HG03354 (cell line): ENCODE results near the gene CFAP251.
"Not testable (repeated sequence)": the region's sequence is repeated elsewhere in the genome, so short reads cannot be mapped to it uniquely, and the experiment has no call there.

Experiments
- ATAC-seq: cut with Tn5 transposase; IDR thresholded peaks from one replicate; pipeline ENCODE4 v1.9.1; 2021; ENCODE audit warnings: mild to moderate bottlenecking; ENCODE audit not compliant: unreplicated experiment, poor library complexity, severe bottlenecking

The CFAP251 gene

DNA sequence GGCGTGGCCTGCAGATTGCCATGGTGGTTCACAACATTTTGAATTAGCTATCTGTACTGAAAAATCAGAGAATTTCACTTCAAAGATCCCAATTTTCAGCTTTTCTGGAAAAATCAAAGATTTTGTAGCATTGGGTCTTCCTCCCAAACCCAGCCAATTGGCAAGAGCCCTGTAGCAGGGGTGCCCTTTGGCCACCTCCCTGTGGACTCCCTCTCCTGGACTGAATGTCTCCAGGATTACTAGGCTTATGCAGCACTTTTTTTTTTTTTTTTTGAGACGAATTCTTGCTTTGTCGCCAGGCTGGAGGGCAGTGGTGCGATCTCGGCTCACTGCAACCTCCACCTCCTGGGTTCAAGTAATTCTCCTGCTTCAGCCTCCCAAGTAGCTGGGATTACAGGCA, 20.1 kb upstream of the CFAP251 start:
- ATAC-seq = no peak

DNA sequence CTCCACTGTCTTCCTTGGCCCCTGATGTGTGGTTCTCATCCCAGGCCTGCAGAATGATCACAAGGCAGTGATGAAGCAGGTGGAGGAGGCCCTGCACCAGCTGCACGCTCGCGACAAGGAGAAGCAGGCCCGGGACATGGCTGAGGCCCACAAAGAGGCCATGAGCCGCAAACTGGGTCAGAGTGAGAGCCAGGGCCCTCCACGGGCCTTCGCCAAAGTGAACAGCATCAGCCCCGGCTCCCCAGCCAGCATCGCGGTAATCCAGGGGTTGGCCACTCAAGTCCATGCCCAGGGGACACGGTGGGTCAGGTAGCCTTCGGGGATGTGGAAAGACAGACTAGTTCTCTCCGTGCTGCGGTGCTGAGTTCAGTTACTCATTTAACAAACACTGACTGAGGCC, 18.8 kb upstream of the CFAP251 start:
- ATAC-seq = no peak

DNA sequence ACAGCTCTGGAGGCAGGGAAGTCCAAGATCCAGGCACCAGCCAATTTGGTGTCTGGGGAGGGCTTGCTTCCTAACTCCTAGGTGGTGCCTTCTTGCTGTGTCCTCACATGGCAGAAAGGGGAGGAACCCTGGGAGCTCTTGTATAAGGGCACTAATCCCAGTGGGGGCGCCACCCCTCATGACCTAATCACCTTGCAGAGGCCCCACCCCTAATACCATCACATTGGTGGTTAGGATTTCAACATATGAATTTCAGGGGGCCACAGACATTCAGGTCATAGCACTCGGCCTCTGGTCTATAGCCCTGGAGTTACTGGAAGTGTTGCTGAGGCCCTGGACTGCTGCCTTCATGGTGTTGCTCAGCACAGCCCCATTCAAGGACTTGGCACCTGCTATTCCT, 15.2 kb upstream of the CFAP251 start:
- no peak for ATAC-seq

DNA sequence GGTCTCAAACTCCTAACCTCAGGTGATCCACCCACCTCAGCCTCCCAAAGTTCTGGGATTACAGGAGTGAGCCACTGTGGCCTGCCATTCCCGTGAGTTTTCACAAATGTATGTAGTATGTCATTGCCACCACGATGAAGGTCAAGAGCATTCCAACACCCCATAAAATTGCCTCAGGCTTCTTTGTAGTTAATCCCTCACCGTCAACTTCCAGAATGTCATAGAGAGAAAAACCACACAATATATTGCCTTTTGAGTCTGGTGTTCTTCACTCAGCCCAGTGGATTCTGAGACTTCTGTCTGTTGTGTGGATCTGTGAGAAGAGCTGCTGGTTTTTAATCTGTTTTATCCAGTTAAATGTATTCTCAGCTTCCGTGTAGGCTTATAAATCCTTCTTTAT, 12.6 kb upstream of the CFAP251 start:
- ATAC-seq = no peak

DNA sequence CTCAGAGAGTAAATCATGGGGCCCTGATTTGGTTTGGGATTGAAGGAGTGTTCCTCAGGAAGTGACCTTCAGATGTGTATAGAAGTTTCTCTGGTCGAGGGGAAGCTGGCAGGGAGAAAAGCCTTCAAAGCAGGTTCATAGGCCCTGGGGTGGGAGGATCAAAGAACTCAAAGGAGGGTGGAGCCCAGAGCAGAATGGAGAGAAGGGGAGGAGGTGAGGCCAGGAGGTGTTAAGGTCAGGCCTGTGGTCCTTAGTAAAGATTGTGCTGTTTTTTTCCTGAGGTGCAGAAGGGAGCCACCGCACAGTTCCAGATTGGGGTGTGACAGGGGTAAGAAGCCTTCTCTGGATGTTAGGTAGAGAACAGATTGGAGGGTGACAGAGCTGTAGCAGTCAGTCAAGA, 9.7 kb upstream of the CFAP251 start:
- ATAC-seq = no peak

DNA sequence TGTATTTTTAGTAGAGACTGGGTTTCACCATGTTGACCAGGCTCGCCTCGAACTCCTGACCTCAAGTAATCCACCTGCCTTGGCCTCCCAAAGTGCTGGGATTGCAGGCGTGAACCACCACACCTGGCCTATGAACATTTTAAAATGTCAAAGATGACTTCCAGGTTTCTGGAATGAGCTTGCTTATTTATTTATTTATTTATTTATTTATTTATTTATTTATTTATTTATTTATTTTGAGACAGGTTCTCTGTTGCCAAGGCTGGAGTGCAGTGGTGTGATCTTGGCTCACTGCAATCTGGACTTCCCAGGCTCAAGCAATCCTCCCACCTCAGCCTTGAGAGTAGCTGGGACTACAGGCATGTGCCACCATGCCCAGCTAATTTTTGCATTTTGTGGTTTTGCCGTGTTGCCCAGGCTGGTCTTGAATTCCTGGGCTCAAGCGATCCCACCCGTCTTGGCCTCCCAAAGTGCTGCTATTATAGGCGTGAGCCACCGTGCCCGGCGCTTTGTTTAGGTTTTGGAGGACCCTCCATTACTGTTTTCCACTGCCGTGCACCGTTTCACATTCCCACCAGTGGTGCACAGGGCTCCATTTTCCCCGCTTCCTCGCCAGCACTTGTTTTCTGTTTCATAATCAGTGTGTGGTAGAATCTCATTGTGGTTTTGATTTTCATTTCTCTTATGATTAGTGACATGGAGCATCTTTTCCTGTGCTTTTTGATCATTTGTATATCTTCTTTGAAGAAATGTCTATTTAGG, 6.4 kb upstream of the CFAP251 start:
- no peak for ATAC-seq

DNA sequence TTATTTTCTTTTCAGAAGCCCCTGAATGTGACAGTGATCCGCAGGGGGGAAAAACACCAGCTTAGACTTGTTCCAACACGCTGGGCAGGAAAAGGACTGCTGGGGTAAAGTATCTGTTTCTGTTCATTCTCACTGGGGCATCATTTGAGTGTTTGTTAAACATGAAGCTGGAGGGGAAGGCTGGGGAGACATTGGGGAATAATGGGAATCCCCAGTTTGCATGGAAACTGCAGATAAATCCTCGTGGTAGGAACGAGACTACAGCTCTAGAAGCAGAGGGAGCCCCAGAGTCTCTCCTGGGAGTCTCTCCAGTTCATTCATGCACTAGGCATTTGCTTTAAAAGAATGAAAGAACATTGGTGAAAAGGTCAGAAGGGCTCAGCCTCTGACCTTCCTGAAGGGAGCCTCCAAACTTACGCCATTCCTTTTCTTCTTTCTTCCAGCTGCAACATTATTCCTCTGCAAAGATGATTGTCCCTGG, 2.5 kb upstream of the CFAP251 start:
- ATAC-seq = no peak

DNA sequence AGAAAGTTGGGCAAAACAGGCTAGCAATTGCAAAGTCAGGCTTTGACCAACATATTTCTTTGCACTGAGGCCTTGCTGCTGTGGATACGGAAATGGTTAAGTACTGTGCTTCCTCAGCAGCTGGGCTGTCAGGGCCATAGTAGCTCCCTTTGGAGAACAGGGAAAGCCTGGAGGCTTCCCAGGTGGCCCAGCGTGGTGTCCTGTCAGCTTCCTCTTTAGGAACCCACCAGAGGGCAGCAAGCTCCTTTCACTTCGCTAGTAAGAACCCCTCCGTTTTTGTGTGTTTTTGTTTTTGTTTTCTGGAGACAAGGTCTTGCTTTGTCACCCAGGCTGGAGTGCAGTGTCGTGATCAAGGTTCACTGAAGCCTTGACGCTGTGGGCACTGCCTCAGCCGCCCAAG, 1.7 kb upstream of the CFAP251 start:
- no peak for ATAC-seq

DNA sequence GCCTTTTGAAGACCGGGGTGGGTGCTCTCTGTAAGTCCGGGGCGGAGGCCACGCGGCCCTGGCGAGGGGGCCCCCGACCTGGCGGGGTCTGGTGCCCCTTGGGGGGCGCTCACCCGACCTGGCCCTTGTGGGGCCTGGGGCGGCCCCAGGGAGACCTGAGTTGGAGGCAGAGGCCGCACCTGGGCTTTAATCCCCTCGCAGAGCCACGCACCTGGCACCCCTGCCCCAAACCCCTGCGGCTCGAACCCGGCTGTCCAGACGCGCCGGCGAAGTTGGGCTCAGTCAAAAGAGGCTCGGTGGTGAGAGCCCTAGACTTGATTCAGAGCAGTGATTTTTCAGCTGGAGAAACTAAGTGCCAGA, 267 bp downstream of the CFAP251 start:
- ATAC-seq = peak; percentile 39

DNA sequence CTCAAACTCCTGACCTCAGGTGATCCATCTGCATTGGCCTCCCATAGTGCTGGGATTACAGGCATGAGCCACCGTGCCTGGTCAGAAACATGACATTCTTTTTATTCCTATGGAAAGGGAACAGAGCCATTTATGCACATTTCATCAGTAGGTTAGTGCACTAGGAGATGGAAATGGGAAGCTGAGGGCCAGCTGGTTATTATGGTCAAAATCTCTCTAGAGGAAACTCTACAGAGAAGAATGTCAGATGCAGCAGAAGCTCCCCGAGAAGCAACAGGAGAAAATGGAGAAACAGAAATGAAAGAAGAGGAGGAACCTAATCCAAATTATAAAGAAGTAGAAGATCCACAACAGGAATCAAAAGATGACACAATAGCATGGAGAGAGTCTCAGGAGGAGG, 2.7 kb downstream of the CFAP251 start:
- ATAC-seq = no peak

DNA sequence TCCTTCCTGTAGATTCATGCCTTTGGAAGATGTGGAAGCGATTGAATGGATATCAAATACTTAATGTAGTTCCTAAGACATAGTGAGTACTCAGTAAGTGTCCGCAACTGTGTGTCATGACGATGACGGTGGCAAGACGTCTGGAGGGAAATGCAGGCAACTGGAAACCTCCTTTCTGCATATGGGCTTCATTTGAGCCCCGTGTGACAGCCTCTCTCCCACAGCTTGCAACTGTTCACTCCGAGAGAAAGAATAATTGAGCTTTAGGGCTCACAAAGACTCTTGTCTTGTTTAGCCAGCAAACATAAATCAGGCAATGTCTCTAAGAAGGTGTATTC, 6.9 kb downstream of the CFAP251 start:
- ATAC-seq = no peak

DNA sequence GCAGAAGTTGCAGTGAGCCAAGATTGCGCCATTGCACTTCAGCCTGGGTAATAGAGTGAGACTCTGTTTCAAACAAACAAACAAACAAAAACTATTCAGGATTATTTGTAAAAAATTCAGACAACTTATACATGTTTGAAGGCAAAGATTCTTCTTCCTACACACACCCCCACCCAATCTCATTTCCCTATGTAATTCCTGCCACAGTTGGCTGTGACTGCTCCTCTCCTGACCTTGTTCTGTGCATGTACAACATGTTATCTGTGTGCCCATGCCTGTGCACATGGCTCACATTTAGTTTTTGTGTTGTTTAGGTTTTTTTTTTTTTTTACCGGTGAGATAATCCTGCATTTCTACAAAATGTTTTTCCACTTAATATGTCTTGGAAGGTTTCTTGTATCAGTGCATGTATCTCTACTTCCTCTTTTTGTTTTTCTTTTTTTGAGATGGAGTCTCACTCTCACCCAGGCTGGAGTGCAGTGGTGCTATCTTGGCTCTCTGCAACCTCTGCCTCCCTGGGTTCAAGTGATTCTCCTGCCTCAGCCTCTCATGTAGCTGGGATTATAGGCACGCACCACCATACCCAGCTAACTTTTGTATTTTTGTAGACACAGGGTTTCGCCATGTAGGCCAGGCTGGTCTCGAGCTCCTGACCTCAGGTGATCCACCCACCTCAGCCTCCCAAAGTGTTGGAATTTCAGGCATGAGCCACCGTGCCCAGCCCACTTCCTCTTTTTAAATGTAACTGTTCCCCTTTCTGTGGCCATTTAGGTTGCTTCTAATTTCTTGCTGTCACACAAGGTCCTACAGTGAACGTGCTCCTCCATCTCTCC, 8.7 kb downstream of the CFAP251 start:
- no peak for ATAC-seq

DNA sequence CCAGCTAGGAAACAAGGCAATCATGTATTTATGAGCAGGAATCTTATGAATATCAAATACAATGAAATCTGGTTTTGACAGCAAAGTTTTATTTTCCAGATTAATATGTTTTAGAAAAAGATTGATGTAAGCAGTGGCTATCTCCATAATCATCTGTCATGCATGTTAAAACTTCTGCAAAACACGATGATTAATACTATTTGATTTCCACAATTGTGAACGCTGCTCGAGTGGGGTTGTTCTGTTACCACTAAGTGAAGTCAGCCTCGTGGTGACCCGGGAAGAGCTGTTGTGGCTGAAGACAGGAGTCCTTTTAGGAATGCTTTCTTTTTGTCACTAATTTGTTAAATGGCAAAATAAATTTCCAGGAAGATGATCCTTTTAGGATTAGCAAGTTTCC, 9.4 kb downstream of the CFAP251 start:
- ATAC-seq = no peak

DNA sequence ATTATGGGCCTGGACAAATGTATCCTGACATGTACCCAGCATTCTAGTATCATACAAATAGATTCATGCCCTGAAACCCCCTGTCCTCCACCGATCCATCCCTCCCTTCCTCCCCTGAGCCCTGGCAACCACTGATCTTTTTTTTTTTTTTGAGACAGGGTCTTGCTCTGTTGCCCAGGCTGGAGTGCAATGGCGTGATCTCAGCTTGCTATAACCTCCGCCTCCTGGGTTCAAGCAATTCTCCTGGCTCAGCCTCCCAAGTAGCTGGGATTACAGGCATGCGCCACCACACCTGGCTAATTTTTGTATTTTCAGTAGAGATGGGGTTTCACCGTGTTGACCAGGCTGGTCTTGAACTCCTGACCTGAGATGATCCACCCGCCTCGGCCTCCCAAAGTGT, 11.2 kb downstream of the CFAP251 start:
- ATAC-seq = not testable (repeated sequence)

DNA sequence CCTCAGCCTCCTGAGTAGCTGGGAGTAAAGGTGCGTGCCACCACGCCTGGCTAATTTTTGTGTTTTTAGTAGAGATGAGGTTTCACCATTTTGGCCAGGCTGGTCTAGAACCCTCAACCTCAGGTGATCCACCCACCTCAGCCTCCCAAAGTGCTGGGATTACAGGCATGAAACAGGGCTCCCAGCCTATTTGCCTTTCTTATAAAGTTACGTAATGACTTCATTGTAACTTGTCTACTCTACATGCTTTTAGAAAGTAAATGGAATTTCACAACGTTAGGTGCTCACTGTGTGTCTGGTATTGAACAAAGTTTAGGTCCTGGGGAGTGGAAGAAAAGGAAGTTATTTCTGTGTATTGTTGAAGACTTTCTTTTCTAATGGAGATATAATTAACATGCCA, 12.5 kb downstream of the CFAP251 start:
- ATAC-seq = no peak

DNA sequence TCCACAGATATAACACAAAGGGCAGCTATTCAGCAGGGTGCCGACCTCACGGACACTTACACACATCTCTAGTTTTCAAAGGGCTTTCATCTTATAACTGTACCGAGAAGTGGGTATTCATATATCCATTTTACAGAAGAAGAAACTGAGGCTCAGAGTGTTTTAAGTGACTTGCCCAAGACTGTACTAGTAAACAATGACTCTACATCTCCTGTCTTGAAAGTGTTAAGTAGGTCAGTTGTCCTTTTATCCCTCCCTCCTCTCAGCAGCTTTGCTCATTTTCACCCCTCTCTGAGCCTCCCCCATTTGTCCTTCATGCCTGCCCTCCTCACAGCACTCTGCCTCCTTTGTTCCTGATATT, 13.8 kb downstream of the CFAP251 start:
- no peak for ATAC-seq

DNA sequence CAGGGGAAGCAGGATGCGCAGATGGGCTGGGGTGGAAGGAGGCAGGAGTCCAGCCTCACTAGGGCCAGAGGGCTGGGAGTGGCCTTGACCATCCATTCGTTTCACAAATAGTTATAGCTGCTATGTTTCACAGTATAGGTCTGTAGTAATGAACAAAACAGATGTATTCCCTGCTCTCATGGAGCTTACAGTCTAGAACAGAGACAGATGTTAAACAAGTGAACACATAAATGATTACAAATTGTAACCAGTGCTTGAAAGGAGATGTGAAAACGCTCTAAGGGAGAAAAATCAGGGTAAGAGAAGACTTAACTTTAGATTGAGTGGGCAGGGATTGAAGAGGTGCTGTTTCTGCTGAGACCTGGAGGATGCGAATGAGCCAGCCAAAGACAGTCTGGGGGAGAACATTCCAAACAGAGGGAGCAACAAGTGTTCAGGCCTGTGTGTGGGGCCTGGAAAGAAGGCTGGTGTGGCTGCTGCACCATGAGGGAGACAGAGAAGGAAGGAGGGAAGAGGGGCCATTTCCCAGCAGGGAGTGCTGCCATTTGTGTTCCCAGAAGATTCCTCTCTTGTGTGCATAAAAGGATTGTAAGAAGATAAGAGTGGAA, 14.6 kb downstream of the CFAP251 start:
- ATAC-seq = no peak

DNA sequence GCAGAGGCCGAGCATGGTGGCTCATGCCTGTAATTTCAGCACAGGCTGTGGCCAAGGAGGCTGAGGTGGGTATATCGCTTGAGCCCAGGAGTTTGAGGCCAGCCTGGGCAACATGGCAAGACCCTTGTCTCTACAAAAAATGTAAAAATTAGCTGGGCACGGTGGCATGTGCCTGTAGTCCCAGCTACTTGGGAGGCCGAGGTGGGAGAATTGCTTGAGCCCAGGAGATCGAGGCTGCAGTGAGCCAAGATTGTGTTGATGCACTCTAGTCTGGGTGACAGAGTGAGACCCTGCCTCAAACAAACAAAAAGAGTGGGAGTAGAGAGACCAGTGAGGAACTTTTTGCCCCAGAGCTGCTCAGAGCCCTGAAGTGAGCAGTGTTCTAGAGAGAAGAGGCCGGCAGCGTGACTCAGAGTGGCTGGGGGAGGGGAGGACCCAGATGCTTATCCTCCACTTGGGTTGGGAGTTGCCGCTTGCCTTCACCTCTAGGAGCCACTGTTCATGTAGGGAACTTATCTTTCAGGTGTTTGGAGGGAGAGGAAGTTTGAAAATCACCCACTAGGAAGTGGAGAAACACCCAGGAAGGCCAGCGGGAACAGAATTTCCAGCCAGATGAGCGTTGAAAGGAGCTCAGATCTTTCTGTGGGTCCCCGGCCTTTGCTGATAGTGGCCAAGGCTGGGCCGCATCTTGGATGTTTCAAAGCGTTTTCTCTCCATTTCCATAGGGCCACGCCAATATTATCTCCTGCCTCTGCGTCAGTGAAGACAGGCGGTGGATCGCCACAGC, 15.3 kb downstream of the CFAP251 start:
- ATAC-seq = no peak

DNA sequence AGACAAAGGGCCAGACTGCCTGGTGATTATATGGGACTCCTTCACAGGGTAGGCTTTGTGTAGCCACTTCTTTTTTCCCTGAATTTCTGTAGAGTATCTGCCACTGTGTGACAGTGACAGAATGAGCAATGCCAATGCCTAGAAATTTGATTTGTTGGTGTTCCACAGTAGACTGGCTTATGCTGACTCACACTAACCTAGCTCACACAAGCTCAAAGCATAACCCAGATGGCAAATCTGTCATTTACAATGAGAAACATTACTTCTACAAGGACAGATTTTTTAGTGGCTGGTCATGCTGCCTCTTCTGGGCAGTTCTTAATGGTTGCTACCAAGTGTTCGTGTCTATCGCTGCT, 15.9 kb downstream of the CFAP251 start:
- no peak for ATAC-seq

DNA sequence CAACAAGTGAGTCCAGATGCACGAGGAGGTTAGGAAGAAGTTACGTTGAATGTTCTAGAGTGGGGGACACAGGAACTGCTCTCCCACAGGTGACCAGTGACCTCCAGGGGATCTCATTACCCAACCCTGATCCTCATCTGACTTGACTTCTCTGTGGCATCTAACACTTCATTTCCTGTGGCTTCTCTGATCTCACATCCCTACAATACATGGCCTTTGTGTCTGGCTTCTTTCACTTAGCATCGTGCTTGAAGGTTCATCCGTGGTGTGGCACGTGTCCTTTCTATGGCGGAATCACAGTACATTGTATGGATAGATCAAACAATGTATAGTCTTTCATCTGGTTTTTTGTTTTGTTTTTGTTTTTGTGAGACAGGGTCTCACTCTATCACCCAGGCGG, 19.3 kb downstream of the CFAP251 start:
- ATAC-seq = no peak
